Gastroesophageal sphincter (tissue), 3 donors: ENCODE results near the gene NTMT1.

ENCODE experiments used
- CTCF ChIP-seq, 4 experiments: fragments of 200-600 bp in 2 of 4; fragments of 450-650 bp in 2 of 4; sonication (generic) in 1 of 4; IDR thresholded peaks; one replicate each; pipeline ENCODE4 v1.5.1; 2017 to 2019; ENCODE audit warnings: antibody characterized with exemption in 4 of 4, mild to moderate bottlenecking in 2 of 4, moderate library complexity in 2 of 4
- POLR2A ChIP-seq, 2 donors: fragments of 450-650 bp; IDR thresholded peaks; one replicate each; pipeline ENCODE4 v1.6.1; 2017; ENCODE audit warnings: antibody characterized with exemption in 2 of 2, mild to moderate bottlenecking in 2 of 2, moderate library complexity in 1 of 2

DNA sequence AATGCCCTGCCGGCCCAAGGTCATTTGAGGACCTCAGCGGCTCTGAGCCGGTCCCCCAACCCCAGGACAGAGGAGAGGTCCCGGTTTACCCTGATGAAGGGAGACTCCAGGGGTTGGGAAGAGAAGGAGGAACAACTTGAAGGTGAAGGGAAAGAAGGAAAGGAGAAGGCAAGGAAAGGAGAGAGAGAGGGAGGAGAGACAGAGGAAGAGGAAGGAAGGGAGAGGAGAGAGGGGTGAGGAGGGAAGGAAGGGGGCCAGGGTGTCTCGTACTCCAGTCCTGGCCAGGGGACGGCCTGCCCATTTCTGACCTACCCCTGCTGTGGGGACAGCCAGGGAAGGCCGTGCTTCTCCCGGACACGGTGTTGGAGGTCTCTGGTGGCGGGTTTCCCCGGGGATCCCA, 41.4 kb downstream of the NTMT1 start:
- no peak for TF ChIP-seq CTCF (IDR thresholded peaks at IDR 0.05)
- no peak for TF ChIP-seq POLR2A (IDR thresholded peaks at IDR 0.05)
